ENCODE results near the gene EPAS1.

Gene EPAS1

GRCh38 chr2:46361920-46362666, 64.9 kb downstream of the EPAS1 start:
- no peaks in the 10 kb centered on the region for H3K9me3 ChIP-seq (ENCODE audit: severe bottlenecking)
- TF ChIP-seq, protein P1, sequence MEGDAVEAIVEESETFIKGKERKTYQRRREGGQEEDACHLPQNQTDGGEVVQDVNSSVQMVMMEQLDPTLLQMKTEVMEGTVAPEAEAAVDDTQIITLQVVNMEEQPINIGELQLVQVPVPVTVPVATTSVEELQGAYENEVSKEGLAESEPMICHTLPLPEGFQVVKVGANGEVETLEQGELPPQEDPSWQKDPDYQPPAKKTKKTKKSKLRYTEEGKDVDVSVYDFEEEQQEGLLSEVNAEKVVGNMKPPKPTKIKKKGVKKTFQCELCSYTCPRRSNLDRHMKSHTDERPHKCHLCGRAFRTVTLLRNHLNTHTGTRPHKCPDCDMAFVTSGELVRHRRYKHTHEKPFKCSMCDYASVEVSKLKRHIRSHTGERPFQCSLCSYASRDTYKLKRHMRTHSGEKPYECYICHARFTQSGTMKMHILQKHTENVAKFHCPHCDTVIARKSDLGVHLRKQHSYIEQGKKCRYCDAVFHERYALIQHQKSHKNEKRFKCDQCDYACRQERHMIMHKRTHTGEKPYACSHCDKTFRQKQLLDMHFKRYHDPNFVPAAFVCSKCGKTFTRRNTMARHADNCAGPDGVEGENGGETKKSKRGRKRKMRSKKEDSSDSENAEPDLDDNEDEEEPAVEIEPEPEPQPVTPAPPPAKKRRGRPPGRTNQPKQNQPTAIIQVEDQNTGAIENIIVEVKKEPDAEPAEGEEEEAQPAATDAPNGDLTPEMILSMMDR (IDR thresholded peaks at IDR 0.05; ENCODE audit: poor library complexity, severe bottlenecking), result no peak
- no peak overlapping the region for H3K27ac ChIP-seq (ENCODE audit: poor library complexity, severe bottlenecking)
- no peaks in the 10 kb centered on the region for H3K27me3 ChIP-seq (ENCODE audit: insufficient read depth, poor library complexity, severe bottlenecking)
- ATAC-seq (ENCODE audit: low read depth), result no peak
- no peak overlapping the region for H3K4me3 ChIP-seq (ENCODE audit: severe bottlenecking)
- H3K4me1 ChIP-seq (ENCODE audit: insufficient read depth, poor library complexity, severe bottlenecking), result no peaks in the 10 kb centered on the region
- H3K36me3 ChIP-seq (ENCODE audit: low read depth), result peaks cover 91% of the 10 kb centered on the region
- no peak for DNase-seq (ENCODE audit: low spot score)

DNA sequence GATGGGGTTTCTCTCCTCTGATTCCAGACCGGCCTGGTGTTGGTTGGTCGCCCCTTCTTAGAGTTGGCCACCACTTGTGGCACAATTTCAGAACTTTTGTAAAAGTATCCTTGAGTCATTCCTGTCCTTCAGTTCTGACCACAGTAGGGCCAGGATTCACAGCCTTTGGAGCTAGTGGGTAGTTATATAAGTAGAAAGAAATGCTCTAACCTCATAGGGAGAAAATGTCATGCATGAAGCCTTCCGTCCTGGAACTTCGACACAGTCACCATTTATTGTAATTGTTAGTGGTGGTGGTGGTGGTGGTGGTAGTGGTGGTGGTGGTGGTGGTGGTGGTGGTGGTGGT, 65.4 kb downstream of the EPAS1 start:
- H3K4me3 ChIP-seq (ENCODE audit: severe bottlenecking), result no peak overlapping the region
- H3K36me3 ChIP-seq (ENCODE audit: low read depth), result peaks cover 91% of the 10 kb centered on the region
- H3K27ac ChIP-seq (ENCODE audit: poor library complexity, severe bottlenecking), result no peak overlapping the region
- no peaks in the 10 kb centered on the region for H3K27me3 ChIP-seq (ENCODE audit: insufficient read depth, poor library complexity, severe bottlenecking)
- H3K9me3 ChIP-seq (ENCODE audit: severe bottlenecking), result no peaks in the 10 kb centered on the region
- DNase-seq (ENCODE audit: low spot score) (no peak), ATAC-seq (ENCODE audit: low read depth) (no peak)
- H3K4me1 ChIP-seq (ENCODE audit: insufficient read depth, poor library complexity, severe bottlenecking), result no peaks in the 10 kb centered on the region
- TF ChIP-seq, protein P1 (IDR thresholded peaks at IDR 0.05; ENCODE audit: poor library complexity, severe bottlenecking), result no peak

DNA sequence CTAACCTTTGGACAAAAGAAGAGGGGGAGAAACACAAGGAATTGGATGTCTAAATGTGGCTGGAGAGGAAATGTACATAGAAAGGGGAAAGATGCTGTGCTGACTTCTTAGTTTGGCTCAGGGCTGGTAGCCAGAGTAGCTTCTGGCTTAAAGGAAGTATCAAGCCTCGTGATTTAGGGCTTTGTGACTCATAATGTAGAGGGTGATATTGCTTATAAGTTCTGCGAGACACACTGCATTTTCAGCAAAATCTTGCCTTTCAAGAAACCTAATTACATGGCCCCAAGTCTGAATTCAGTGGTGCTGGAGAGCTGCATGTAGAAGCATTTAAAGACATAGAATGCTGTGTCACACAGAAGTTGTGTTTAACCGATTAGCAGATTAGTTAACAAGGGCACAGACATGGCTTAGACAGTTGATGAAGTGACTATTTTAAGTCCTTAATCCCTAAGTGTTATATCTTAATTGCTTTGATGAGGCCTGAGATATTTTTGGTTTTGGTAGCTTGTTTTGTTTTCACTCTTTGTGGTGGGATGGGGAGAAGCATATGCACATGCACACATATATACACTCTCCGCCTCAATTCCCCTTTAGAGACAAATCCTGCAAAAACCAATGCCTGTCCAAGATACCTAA, 66.4 kb downstream of the EPAS1 start:
- no peak for DNase-seq (ENCODE audit: low spot score)
- TF ChIP-seq, protein P1 (IDR thresholded peaks at IDR 0.05; ENCODE audit: poor library complexity, severe bottlenecking), result no peak
- Histone ChIP-seq H3K4me1 (ENCODE audit: insufficient read depth, poor library complexity, severe bottlenecking) (no peaks in the 10 kb centered on the region), H3K36me3 (ENCODE audit: low read depth) (peaks cover 91% of the 10 kb centered on the region), H3K4me3 (ENCODE audit: severe bottlenecking) (no peak overlapping the region), H3K9me3 (ENCODE audit: severe bottlenecking) (no peaks in the 10 kb centered on the region), H3K27ac (ENCODE audit: poor library complexity, severe bottlenecking) (peak overlapping the region; percentile 28), H3K27me3 (ENCODE audit: insufficient read depth, poor library complexity, severe bottlenecking) (no peaks in the 10 kb centered on the region)
- ATAC-seq (ENCODE audit: low read depth), result peak; percentile 53; the same call in 2 of the 3 replicates

DNA sequence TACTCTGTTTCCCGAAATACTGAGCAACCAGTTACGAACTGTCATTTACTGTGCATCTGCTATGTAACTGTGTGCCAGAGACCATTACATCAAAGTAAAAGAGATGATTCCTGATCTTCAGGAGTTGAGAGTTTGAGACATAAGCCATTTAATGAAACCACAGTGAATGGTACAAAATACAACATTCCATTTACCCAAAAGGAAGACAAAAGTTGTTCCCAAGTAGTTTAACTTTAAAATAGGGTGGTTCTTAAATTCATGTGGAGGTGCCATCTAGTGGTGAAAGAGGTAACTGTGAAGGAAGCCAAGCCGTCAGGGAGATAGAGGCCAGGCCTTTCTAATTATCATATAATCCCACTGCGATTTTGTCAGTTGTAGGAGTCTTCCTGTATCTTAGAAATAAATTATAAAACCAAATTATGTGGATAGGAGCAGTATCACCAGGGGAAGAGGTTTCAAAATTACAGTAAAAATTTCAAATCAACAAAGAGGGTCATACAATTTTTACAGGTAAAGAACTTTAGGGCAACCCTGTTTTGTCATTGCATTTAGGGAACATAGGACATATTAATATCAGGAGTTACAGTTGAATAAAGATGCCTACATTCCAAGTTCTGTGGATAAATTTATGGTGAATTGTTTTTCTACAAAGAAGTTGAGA, 67.7 kb downstream of the EPAS1 start:
- H3K4me3 ChIP-seq (ENCODE audit: severe bottlenecking), result no peak overlapping the region
- no peaks in the 10 kb centered on the region for H3K27me3 ChIP-seq (ENCODE audit: insufficient read depth, poor library complexity, severe bottlenecking)
- no peaks in the 10 kb centered on the region for H3K9me3 ChIP-seq (ENCODE audit: severe bottlenecking)
- peak; percentile 41; the same call in 1 of the 3 replicates for ATAC-seq (ENCODE audit: low read depth)
- no peaks in the 10 kb centered on the region for H3K4me1 ChIP-seq (ENCODE audit: insufficient read depth, poor library complexity, severe bottlenecking)
- H3K36me3 ChIP-seq (ENCODE audit: low read depth), result peaks cover 95% of the 10 kb centered on the region
- TF ChIP-seq, protein P1 (IDR thresholded peaks at IDR 0.05; ENCODE audit: poor library complexity, severe bottlenecking), result peak; percentile 88
- DNase-seq (ENCODE audit: low spot score), result no peak
- no peak overlapping the region for H3K27ac ChIP-seq (ENCODE audit: poor library complexity, severe bottlenecking)

Data from RWPE2 (cell line).